Occipital lobe (tissue), 2 donors: ENCODE measurements around the gene TAL1. TPM values are rescaled to one million over a fixed set of nuclear protein-coding genes. Genes with fewer than 3 reads are reported as not detected.
A peak's percentile ranks its signal among the peaks of the same experiment; 100 is the strongest.

Experiments
- DNase-seq: peaks from one replicate; lab custom pipeline; 2025; lab: John Stamatoyannopoulos, UW
- total RNA-seq: library from RNA; depleted of rRNA; stranded (reverse); fragments of >200 nt; gene quantifications from one replicate; pipeline ENCODE4 v1.2.3, GENCODE V29; 2014

The TAL1 gene
- total RNA-seq, 1 donor from 2014 or later, result 1.6 TPM

DNA sequence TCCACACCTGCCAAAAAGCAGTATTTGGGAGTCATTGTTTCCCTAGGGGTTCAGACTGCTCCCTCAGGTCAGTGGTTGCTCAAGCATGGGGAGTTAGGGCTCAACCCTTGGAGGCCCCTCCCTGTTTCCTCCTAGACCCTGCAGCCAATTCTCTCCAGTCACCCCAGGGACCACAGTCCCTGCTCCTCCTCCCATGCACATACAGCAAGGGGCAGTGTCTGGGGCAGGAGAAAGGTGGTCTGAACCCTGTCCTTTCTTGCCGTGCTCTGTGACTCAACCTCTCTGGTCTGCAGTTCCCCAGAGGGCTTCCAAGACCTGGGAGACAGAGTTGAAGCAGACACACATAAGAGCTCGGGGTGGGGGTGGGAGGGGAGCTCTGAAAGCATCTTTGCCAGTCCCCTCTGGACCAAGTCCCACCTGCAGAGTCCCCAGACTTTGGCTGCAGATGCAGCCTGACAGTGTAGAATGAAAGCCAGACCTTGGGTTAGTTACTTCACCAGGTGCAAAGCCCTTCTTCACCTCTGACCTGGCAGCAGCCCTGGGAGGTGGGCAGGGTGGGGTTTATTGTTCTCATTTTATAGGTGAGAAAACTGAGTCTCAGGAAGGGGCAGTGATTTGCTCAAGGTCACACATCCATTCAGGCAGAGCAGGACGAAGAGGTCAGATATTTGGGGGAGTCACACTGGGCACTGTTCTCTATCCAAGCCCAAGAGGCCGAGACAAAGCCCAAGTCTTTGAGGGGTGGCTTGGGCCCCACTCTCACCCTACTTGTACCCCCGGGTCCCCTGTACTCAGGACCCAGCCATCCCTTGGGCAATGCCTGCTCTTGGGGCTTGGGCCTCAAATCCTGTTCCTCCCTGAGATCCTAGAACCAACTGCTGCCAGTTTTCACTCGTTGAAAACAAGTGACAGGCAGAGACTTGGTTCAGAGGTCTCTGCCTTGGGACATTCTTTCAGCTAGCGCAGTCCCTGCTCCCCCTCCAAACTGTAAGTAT, 42.9 kb downstream of the TAL1 start:
- no peak for DNase-seq

GRCh38 chr1:47187926-47188250, 44.1 kb downstream of the TAL1 start:
- DNase-seq, result no peak

DNA sequence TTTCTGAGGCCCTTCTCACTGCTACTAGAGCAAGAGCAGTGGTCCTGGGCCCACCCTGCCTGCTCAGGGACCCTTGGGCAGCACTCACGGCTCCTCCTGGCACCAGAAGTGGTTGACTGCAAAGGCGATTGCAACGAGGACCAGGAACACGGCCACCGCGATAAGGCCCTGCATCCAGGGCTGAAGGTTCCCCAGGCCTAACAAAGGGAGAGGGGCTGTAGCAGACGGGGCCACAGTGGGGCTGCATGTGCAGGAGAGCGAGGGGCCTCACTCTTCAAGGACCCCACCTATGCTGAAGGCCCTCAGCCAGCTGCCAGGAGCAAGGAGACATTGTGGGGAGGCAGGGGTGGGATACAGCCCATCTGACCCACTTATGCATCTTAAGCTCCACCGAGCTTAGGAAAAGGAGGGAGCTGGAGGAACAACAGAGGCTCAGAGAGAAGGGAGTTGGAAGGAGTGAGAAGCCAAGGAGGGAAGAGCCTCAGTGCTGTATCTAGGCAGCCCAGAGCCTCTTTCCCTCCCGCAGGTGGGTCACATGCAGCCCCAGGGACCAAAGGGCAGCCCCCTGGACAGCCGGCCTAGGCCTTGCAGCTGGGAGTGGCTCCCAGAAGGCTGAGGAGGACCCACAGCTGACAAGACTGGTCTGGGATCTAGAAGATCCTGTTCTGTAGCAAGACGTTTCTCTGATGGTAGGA, 44.6 kb downstream of the TAL1 start:
- no peak for DNase-seq

DNA sequence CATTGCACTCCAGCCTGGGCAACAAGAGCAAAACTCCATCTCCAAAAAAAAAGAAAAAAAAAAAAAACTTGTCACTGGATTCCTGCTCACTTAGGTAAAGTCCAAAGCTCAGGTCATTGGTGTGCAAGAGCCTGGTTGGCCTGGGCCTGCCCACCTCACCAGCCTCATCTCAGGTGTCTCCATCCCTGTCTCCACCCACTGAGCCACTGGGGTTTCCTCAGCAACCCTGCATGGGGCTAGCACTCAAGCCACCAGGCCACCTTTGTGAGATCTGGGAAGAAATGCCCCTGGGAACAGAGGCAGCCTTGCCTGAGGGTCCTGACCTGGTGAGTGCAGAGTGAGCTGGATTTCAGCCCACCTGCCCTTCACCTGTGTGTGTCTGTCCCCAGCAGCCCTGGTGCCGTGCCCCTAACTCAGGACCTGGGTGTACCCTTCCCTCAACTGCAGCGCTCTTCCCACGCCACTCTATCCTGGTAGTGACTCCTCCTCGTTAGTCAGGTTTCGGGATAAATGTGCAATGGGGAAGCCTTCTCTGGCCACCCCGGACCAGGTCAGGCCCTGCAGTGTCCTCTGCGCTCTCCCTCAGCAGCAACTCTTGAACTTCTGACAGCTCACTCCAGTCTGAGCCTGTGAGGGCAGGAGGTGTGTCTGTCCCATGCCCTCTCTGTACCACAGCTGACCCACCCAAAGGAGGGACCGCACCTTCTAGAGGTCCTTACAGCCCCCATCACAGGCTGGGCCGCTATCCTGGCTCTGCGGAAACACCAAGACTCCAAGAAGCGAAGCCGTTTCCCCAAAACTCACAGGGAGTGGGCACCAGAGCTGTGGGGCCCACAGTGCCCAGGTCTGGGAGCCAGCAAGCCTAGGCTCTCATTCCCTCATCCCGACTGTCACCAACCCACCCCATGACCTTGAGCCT, 45.5 kb downstream of the TAL1 start:
- DNase-seq, result no peak

DNA sequence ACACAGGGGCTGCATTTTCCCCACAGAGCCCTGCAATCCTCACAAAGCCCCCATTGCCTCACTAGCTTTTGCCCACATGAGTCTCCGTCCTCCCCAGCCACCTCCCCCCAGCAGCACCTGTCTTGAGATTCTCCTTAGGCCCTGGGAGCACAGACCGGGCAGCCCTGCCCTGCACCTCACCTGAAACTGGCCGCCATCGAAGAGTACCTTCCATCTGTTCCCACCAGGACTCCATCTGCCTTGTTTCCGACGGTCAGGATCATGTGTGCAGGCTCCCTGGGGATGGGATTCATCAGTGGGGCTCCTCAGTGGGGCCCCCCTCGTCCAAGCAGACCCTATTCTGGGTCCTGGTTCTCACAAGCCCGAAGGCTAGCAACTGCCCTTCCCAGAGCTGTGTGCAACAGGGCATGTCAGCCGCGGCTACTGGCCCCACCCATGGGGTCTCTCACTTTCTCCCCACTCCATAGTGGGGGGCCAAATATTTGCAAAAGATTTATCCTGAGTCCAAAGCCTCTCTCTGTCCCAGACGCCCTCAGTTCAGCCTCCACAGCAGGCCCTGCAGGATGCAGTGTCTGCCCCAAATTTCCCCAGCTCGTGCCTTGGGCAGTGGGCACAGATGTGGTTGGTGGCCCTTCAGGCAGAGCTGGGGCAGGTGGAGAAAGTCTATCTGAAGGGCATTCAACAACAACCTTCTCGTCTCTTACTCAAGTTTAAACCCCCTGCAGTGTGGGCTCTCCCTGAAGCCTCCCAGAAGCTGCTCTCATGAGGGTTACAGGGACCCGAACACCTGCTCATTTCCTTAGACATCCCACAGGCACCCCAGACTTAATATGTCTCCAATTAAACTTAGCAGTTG, 47.0 kb downstream of the TAL1 start:
- DNase-seq, result no peak

- DNase-seq, result no peak
Observed at GRCh38 chr1:47184090-47184821, 47.8 kb downstream of the TAL1 start.

- no peak for DNase-seq
Observed at GRCh38 chr1:47183308-47184089, 48.5 kb downstream of the TAL1 start.

GRCh38 chr1:47182676-47183235, 49.3 kb downstream of the TAL1 start:
- no peak for DNase-seq

GRCh38 chr1:47181955-47182675, 49.9 kb downstream of the TAL1 start:
- DNase-seq, result no peak

GRCh38 chr1:47181095-47181954, 50.7 kb downstream of the TAL1 start:
- DNase-seq, result no peak

DNA sequence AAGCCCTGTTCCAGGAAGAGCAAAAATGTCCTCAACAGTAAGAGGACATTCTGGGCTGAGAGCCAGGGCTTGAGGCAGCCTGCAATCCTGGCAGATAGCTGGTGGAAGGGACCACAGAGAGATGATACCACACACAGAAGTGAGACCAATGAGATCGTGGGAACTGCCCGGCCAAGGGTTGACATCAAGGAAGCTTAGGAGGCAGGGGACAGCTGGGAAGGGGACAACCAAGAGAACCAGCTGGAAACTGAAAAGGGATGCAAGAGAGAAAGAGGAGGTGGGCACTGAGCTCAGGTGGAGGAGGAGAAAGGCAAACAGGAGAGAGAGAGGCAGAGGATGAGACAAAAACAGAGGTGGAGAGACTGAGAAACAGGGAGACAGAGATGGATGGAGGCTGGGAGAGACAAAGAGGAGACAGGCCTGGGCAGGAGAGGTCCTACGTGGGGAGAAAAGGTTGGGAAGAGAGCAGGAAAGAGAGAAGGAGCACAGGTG, 51.4 kb downstream of the TAL1 start:
- no peak for DNase-seq

GRCh38 chr1:47179988-47180563, 51.9 kb downstream of the TAL1 start:
- DNase-seq, result no peak

DNA sequence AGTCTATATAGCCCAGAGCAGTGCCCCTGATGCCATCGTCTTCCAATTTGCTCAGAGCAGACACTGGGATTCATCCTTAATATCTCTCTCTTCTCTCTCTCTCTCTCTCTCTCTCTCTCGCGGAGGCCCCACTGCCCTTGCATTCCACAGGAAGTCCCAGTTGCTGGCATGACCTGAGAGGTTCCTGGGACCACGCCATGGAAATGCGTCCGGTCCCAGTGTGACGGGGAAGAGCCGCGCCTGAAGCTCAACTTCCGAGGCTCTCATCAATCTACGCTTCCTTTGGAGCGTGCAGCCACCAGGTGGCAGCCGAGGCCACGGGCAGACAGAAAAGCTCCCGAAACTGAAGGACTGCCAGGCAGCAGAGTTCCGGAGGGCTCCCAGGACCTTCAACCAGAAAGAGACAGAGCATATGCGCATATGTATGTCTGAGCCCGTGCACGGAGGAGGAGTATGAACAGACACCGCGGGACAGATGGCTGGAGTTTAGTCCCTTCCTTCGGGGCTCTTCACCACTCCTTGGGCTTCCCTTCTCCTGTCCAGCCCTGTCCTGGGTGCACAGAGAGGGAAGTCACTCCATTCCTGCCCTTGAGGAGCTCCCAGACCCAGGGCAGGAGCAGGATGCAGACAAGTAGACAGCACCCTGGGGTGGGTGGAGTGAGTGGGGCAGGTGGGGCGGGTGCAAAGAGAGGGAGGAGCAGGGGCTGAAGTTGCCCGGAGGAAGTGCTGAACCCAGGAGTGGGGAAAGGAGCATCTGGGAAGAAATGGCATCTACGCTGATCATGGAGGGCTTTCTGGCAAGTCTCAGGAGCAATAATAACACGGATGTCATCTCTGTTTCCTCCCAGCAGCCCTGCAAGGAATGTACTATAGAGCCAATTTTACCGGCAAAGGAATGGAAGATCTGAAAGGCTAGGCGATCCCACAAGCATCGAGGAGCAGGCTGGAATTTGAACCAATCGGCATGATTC, 52.7 kb downstream of the TAL1 start:
- peak; percentile 74 for DNase-seq

- DNase-seq, result no peak
Observed at GRCh38 chr1:47178654-47179016, 53.4 kb downstream of the TAL1 start.

GRCh38 chr1:47178020-47178419, 54.0 kb downstream of the TAL1 start:
- no peak for DNase-seq
